ENCODE results near the gene SLBP.

Gene SLBP

GRCh38 chr4:1654216-1654955 is 57.7 kb downstream of the SLBP start:
- Histone ChIP-seq H3K4ac (ENCODE audit: low read depth in 1 of 2, low read length in 2 of 2) (no peak overlapping the region), H2BK120ac (ENCODE audit: low read depth, low read length) (no peak overlapping the region), H3K23ac (ENCODE audit: low read length in 2 of 2) (no peak overlapping the region), H2BK15ac (ENCODE audit: low read depth, poor library complexity, severe bottlenecking) (no peak overlapping the region), H3K18ac (ENCODE audit: low read depth in 1 of 2, low read length in 2 of 2) (no peak overlapping the region), H3K9ac (ENCODE audit: low read length) (no peak overlapping the region), H3K36me3 (ENCODE audit: control insufficient read depth in 1 of 2, insufficient read depth in 2 of 2, low read depth in 1 of 2, low read length in 2 of 2) (peaks cover 0 to 45% of the 10 kb centered on the region in 2 experiments), H4K91ac (ENCODE audit: low read length) (no peak overlapping the region), H4K8ac (ENCODE audit: low read length) (no peak overlapping the region), H2AK5ac (ENCODE audit: low read length, severe bottlenecking) (no peak overlapping the region), H2BK5ac (ENCODE audit: low read depth, low read length, poor library complexity, severe bottlenecking) (no peak overlapping the region), H3K79me1 (replicated peaks; ENCODE audit: low read length, poor library complexity, severe bottlenecking) (peaks cover 3% of the 10 kb centered on the region), H3K27me3 (ENCODE audit: control insufficient read depth in 1 of 2, insufficient read depth in 1 of 2, low read length in 2 of 2) (no peaks in the 10 kb centered on the region), H3K4me1 (ENCODE audit: control insufficient read depth, insufficient read depth, low read depth, low read length) (peaks cover 11% of the 10 kb centered on the region), H3K4me3 (ENCODE audit: insufficient read depth in 1 of 2, low read depth in 1 of 2, low read length in 2 of 2) (no peak overlapping the region), H2AFZ (ENCODE audit: low read depth, low read length) (no peak overlapping the region), H3K14ac (ENCODE audit: low read length in 2 of 2) (no peak overlapping the region), H3K27ac (ENCODE audit: low read length, poor library complexity, severe bottlenecking) (no peak overlapping the region), H3K4me2 (ENCODE audit: low read length, poor library complexity, severe bottlenecking) (no peak overlapping the region), H2BK12ac (ENCODE audit: low read length in 2 of 2) (no peak overlapping the region), H3K9me3 (ENCODE audit: control insufficient read depth, low read length) (no peaks in the 10 kb centered on the region)
- 88% methylated on average over 22 of the region's 23 CpGs for WGBS
- no peak for DNase-seq

DNA sequence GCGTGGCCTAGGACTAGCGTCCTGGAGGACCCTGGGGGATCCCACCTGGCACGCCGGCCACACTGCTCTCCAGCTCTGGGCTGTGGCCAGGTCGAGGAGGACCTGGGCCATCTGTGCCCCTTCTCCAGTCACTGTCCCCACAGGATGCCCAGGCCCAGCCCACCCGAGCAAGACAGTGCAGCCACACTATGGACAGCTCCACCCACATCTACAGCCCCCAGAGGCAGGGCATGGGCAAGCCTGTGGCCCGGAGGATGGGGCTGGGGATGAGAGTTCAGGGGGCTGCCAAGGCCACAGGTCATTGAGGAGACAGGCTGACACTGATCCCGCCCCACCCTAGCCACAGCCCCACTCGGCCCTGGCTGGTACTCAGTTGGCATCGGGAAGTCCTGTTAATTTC is 58.3 kb downstream of the SLBP start:
- H3K4me2 ChIP-seq (ENCODE audit: low read length, poor library complexity, severe bottlenecking), result no peak overlapping the region
- no peak overlapping the region for H2BK5ac ChIP-seq (ENCODE audit: low read depth, low read length, poor library complexity, severe bottlenecking)
- no peak overlapping the region for H3K23ac ChIP-seq (ENCODE audit: low read length in 2 of 2)
- H2BK15ac ChIP-seq (ENCODE audit: low read depth, poor library complexity, severe bottlenecking), result no peak overlapping the region
- H3K4ac ChIP-seq (ENCODE audit: low read depth in 1 of 2, low read length in 2 of 2), result no peak overlapping the region
- H2BK12ac ChIP-seq (ENCODE audit: low read length in 2 of 2), result no peak overlapping the region
- no peak overlapping the region for H2BK120ac ChIP-seq (ENCODE audit: low read depth, low read length)
- H3K27ac ChIP-seq (ENCODE audit: low read length, poor library complexity, severe bottlenecking), result no peak overlapping the region
- DNase-seq, result no peak
- H3K79me1 ChIP-seq (replicated peaks; ENCODE audit: low read length, poor library complexity, severe bottlenecking), result peaks cover 3% of the 10 kb centered on the region
- no peak overlapping the region for H2AFZ ChIP-seq (ENCODE audit: low read depth, low read length)
- H3K9me3 ChIP-seq (ENCODE audit: control insufficient read depth, low read length), result no peaks in the 10 kb centered on the region
- no peak overlapping the region for H2AK5ac ChIP-seq (ENCODE audit: low read length, severe bottlenecking)
- H4K8ac ChIP-seq (ENCODE audit: low read length), result no peak overlapping the region
- no peaks in the 10 kb centered on the region for H3K27me3 ChIP-seq (ENCODE audit: control insufficient read depth in 1 of 2, insufficient read depth in 1 of 2, low read length in 2 of 2)
- no peak overlapping the region for H3K14ac ChIP-seq (ENCODE audit: low read length in 2 of 2)
- no peak overlapping the region for H3K9ac ChIP-seq (ENCODE audit: low read length)
- peaks cover 11% of the 10 kb centered on the region for H3K4me1 ChIP-seq (ENCODE audit: control insufficient read depth, insufficient read depth, low read depth, low read length)
- H3K36me3 ChIP-seq (ENCODE audit: control insufficient read depth in 1 of 2, insufficient read depth in 2 of 2, low read depth in 1 of 2, low read length in 2 of 2), result peaks cover 0 to 42% of the 10 kb centered on the region in 2 experiments
- no peak overlapping the region for H3K18ac ChIP-seq (ENCODE audit: low read depth in 1 of 2, low read length in 2 of 2)
- WGBS, result 82% methylated on average over 10 of the region's 10 CpGs
- H4K91ac ChIP-seq (ENCODE audit: low read length), result no peak overlapping the region
- no peak overlapping the region for H3K4me3 ChIP-seq (ENCODE audit: insufficient read depth in 1 of 2, low read depth in 1 of 2, low read length in 2 of 2)

DNA sequence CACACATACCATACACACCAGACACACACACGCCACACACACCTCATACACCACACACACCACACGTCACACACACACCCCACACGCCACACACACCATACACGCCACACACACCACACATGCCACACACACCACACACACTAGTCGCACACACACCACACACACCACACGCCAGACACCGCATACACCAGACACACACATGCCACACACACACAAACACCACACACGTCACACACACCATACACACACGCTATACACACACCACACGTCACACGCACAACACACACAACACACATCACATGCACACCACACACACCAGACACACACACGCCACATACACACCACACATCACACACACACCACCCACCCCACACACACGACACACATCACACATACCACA is 60.0 kb downstream of the SLBP start:
- DNase-seq, result no peak
- no peak overlapping the region for H3K4me3 ChIP-seq (ENCODE audit: insufficient read depth in 1 of 2, low read depth in 1 of 2, low read length in 2 of 2)
- no peak overlapping the region for H3K9ac ChIP-seq (ENCODE audit: low read length)
- H2BK12ac ChIP-seq (ENCODE audit: low read length in 2 of 2), result no peak overlapping the region
- no peak overlapping the region for H3K18ac ChIP-seq (ENCODE audit: low read depth in 1 of 2, low read length in 2 of 2)
- no peak overlapping the region for H3K4ac ChIP-seq (ENCODE audit: low read depth in 1 of 2, low read length in 2 of 2)
- H3K79me1 ChIP-seq (replicated peaks; ENCODE audit: low read length, poor library complexity, severe bottlenecking), result peaks cover 3% of the 10 kb centered on the region
- peak overlapping the region in 1 of 2 experiments; percentile 14 for H3K14ac ChIP-seq (ENCODE audit: low read length in 2 of 2)
- H2BK15ac ChIP-seq (ENCODE audit: low read depth, poor library complexity, severe bottlenecking), result no peak overlapping the region
- H3K27ac ChIP-seq (ENCODE audit: low read length, poor library complexity, severe bottlenecking), result no peak overlapping the region
- H2BK5ac ChIP-seq (ENCODE audit: low read depth, low read length, poor library complexity, severe bottlenecking), result no peak overlapping the region
- no peak overlapping the region for H4K91ac ChIP-seq (ENCODE audit: low read length)
- H3K36me3 ChIP-seq (ENCODE audit: control insufficient read depth in 1 of 2, insufficient read depth in 2 of 2, low read depth in 1 of 2, low read length in 2 of 2), result peaks cover 0 to 39% of the 10 kb centered on the region in 2 experiments
- no peak overlapping the region for H2AFZ ChIP-seq (ENCODE audit: low read depth, low read length)
- 94% methylated on average over 13 of the region's 13 CpGs for WGBS
- H3K4me2 ChIP-seq (ENCODE audit: low read length, poor library complexity, severe bottlenecking), result no peak overlapping the region
- no peak overlapping the region for H2BK120ac ChIP-seq (ENCODE audit: low read depth, low read length)
- H3K4me1 ChIP-seq (ENCODE audit: control insufficient read depth, insufficient read depth, low read depth, low read length), result peaks cover 13% of the 10 kb centered on the region
- H3K27me3 ChIP-seq (ENCODE audit: control insufficient read depth in 1 of 2, insufficient read depth in 1 of 2, low read length in 2 of 2), result no peaks in the 10 kb centered on the region
- no peaks in the 10 kb centered on the region for H3K9me3 ChIP-seq (ENCODE audit: control insufficient read depth, low read length)
- no peak overlapping the region for H3K23ac ChIP-seq (ENCODE audit: low read length in 2 of 2)
- H2AK5ac ChIP-seq (ENCODE audit: low read length, severe bottlenecking), result no peak overlapping the region
- no peak overlapping the region for H4K8ac ChIP-seq (ENCODE audit: low read length)

DNA sequence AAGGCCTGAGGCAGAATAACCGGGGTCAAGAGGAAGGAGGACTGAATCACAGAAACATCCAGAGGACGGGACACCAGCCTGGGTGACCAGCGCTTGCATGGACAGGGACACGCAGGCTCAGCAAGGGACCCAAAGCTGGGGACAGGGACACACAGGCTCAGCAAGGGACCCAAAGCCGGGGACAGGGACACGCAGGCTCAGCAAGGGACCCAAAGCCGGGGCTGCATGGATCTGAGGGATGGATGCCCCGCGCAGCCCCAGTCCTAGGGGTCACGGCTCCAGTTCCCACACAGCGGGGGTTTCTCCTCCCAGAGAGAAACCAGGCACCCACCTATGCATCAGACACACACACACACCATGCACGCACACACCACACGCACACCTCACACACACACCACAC is 60.5 kb downstream of the SLBP start:
- no peak overlapping the region for H2BK12ac ChIP-seq (ENCODE audit: low read length in 2 of 2)
- WGBS, result 88% methylated on average over 13 of the region's 13 CpGs
- H3K4me2 ChIP-seq (ENCODE audit: low read length, poor library complexity, severe bottlenecking), result no peak overlapping the region
- H3K79me1 ChIP-seq (replicated peaks; ENCODE audit: low read length, poor library complexity, severe bottlenecking), result peaks cover 3% of the 10 kb centered on the region
- H3K4ac ChIP-seq (ENCODE audit: low read depth in 1 of 2, low read length in 2 of 2), result no peak overlapping the region
- H4K91ac ChIP-seq (ENCODE audit: low read length), result no peak overlapping the region
- no peak overlapping the region for H3K23ac ChIP-seq (ENCODE audit: low read length in 2 of 2)
- H2AFZ ChIP-seq (ENCODE audit: low read depth, low read length), result no peak overlapping the region
- no peak overlapping the region for H3K9ac ChIP-seq (ENCODE audit: low read length)
- H2BK120ac ChIP-seq (ENCODE audit: low read depth, low read length), result no peak overlapping the region
- H2BK5ac ChIP-seq (ENCODE audit: low read depth, low read length, poor library complexity, severe bottlenecking), result no peak overlapping the region
- no peak overlapping the region for H3K4me3 ChIP-seq (ENCODE audit: insufficient read depth in 1 of 2, low read depth in 1 of 2, low read length in 2 of 2)
- H2AK5ac ChIP-seq (ENCODE audit: low read length, severe bottlenecking), result no peak overlapping the region
- H3K36me3 ChIP-seq (ENCODE audit: control insufficient read depth in 1 of 2, insufficient read depth in 2 of 2, low read depth in 1 of 2, low read length in 2 of 2), result peaks cover 0 to 34% of the 10 kb centered on the region in 2 experiments
- H3K9me3 ChIP-seq (ENCODE audit: control insufficient read depth, low read length), result no peaks in the 10 kb centered on the region
- H3K27ac ChIP-seq (ENCODE audit: low read length, poor library complexity, severe bottlenecking), result no peak overlapping the region
- DNase-seq, result peak; percentile 1
- no peak overlapping the region for H2BK15ac ChIP-seq (ENCODE audit: low read depth, poor library complexity, severe bottlenecking)
- peak overlapping the region in 1 of 2 experiments; percentile 14 for H3K14ac ChIP-seq (ENCODE audit: low read length in 2 of 2)
- no peak overlapping the region for H3K18ac ChIP-seq (ENCODE audit: low read depth in 1 of 2, low read length in 2 of 2)
- no peaks in the 10 kb centered on the region for H3K27me3 ChIP-seq (ENCODE audit: control insufficient read depth in 1 of 2, insufficient read depth in 1 of 2, low read length in 2 of 2)
- H4K8ac ChIP-seq (ENCODE audit: low read length), result no peak overlapping the region
- peaks cover 8% of the 10 kb centered on the region for H3K4me1 ChIP-seq (ENCODE audit: control insufficient read depth, insufficient read depth, low read depth, low read length)
